Nephron progenitor cell (in vitro differentiated cells): ENCODE results near the gene ABR.
"Not testable (repeated sequence)": the region's sequence is repeated elsewhere in the genome, so short reads cannot be mapped to it uniquely, and the experiment has no call there.

ENCODE experiments used
- DNase-seq: peaks from one replicate; pipeline ENCODE4 v3.0.0; 2021
- H3K27ac Mint-ChIP-seq: 2 replicates; pipeline ENCODE4 v1.8.0; 2021; ENCODE audit warnings: mild to moderate bottlenecking, moderate library complexity, mixed read lengths
- H3K27me3 Mint-ChIP-seq: 2 replicates; pipeline ENCODE4 v1.8.0; 2021; ENCODE audit warnings: mild to moderate bottlenecking, low read depth, mixed read lengths; ENCODE audit not compliant: poor library complexity
- H3K36me3 Mint-ChIP-seq: 2 replicates; pipeline ENCODE4 v1.8.0; 2021; ENCODE audit warnings: low read depth, mixed read lengths
- H3K4me1 Mint-ChIP-seq: 2 replicates; pipeline ENCODE4 v1.8.0; 2021; ENCODE audit warnings: mixed read lengths
- H3K4me3 Mint-ChIP-seq: 2 replicates; pipeline ENCODE4 v1.8.0; 2021; ENCODE audit warnings: mild to moderate bottlenecking, moderate library complexity, mixed read lengths
- H3K9me3 Mint-ChIP-seq: 2 replicates; pipeline ENCODE4 v1.8.0; 2021; ENCODE audit warnings: mild to moderate bottlenecking, moderate library complexity, mixed read lengths
- CTCF ChIP-seq: fragments of 200-600 bp; sonication (generic); IDR thresholded peaks from 2 replicates; pipeline ENCODE4 v1.5.0; 2021; ENCODE audit warnings: antibody characterized with exemption

The ABR gene

GRCh38 chr17:1153795-1154546 lies 25.8 kb downstream of the ABR start:
- no peak for TF ChIP-seq CTCF
- H3K4me3 Mint-ChIP-seq: no peak overlapping the region
- peaks cover 43% of the 10 kb centered on the region for H3K36me3 Mint-ChIP-seq
- peaks cover 13% of the 10 kb centered on the region for H3K4me1 Mint-ChIP-seq
- peak; percentile 41 for DNase-seq
- H3K9me3 Mint-ChIP-seq: peaks cover 3% of the 10 kb centered on the region
- peaks cover 3% of the 10 kb centered on the region for H3K27me3 Mint-ChIP-seq
- H3K27ac Mint-ChIP-seq: no peak overlapping the region

- not testable (repeated sequence) for H3K4me3 Mint-ChIP-seq, H3K9me3 Mint-ChIP-seq, DNase-seq, H3K27me3 Mint-ChIP-seq, H3K27ac Mint-ChIP-seq
- peaks cover 30% of the 10 kb centered on the region for H3K36me3 Mint-ChIP-seq
- peaks cover 17% of the 10 kb centered on the region for H3K4me1 Mint-ChIP-seq
These were observed 27.2 kb downstream of the ABR start for GRCh38 chr17:1152582-1152981.

- Mint-ChIP-seq H3K9me3 (no peaks in the 10 kb centered on the region), H3K27ac (no peak overlapping the region), H3K36me3 (peaks cover 21% of the 10 kb centered on the region), H3K4me3 (no peak overlapping the region), H3K4me1 (peaks cover 31% of the 10 kb centered on the region), H3K27me3 (peaks cover 3% of the 10 kb centered on the region)
- DNase-seq: no peak
- no peak for TF ChIP-seq CTCF
These were observed 28.7 kb downstream of the ABR start for GRCh38 chr17:1150863-1151600.

GRCh38 chr17:1149869-1150268 lies 29.9 kb downstream of the ABR start:
- Mint-ChIP-seq H3K4me3 (no peak overlapping the region), H3K36me3 (peaks cover 20% of the 10 kb centered on the region), H3K27me3 (no peaks in the 10 kb centered on the region), H3K27ac (peak overlapping the region; percentile 72), H3K4me1 (peaks cover 36% of the 10 kb centered on the region), H3K9me3 (no peaks in the 10 kb centered on the region)
- no peak for TF ChIP-seq CTCF
- no peak for DNase-seq

GRCh38 chr17:1147664-1148063 lies 32.1 kb downstream of the ABR start:
- H3K4me3 Mint-ChIP-seq: no peak overlapping the region
- peak; percentile 59 for DNase-seq
- no peaks in the 10 kb centered on the region for H3K27me3 Mint-ChIP-seq
- TF ChIP-seq CTCF: peak; percentile 36
- peak overlapping the region; percentile 93 for H3K27ac Mint-ChIP-seq
- no peaks in the 10 kb centered on the region for H3K9me3 Mint-ChIP-seq
- peaks cover 46% of the 10 kb centered on the region for H3K4me1 Mint-ChIP-seq
- H3K36me3 Mint-ChIP-seq: peaks cover 23% of the 10 kb centered on the region

GRCh38 chr17:1146561-1147265 lies 33.1 kb downstream of the ABR start:
- Mint-ChIP-seq H3K27ac (no peak overlapping the region), H3K36me3 (peaks cover 21% of the 10 kb centered on the region), H3K9me3 (no peaks in the 10 kb centered on the region), H3K4me3 (no peak overlapping the region), H3K4me1 (peaks cover 55% of the 10 kb centered on the region), H3K27me3 (no peaks in the 10 kb centered on the region)
- DNase-seq: no peak
- TF ChIP-seq CTCF: no peak
